WTC11 (cell line): ENCODE data around the gene NIPA2. TPM values are rescaled to one million over a fixed set of nuclear protein-coding genes. Genes with fewer than 3 reads are reported as not detected.

Source experiments
- ATAC-seq: fragments of 200-7000 bp; cut with Tn5 transposase; 2 replicates; pipeline ENCODE4 v1.10.0; 2021; ENCODE audit warnings: mild to moderate bottlenecking, moderate library complexity
- CTCF ChIA-PET: fragments of 300-600 bp; sonication (Branson Sonifier 250); formaldehyde crosslinking; loops from one replicate; lab custom pipeline; 2021; ENCODE audit warnings: antibody characterized with exemption; lab: Charles Lee
- POLR2A ChIA-PET: fragments of 350-600 bp; sonication (Branson Sonifier 250); formaldehyde crosslinking; loops from one replicate; lab custom pipeline; 2021; ENCODE audit warnings: antibody characterized with exemption; lab: Charles Lee
- DNase-seq: peaks from one replicate; pipeline ENCODE4 v3.0.0; 2021; ENCODE audit warnings: low spot score
- H3K27ac Mint-ChIP-seq: 2 replicates; pipeline ENCODE4 v1.8.0; 2021; ENCODE audit warnings: mixed read lengths
- H3K27me3 Mint-ChIP-seq: 2 replicates; pipeline ENCODE4 v1.8.0; 2021; ENCODE audit warnings: low read depth, mild to moderate bottlenecking, moderate library complexity, mixed read lengths
- H3K36me3 Mint-ChIP-seq: 2 replicates; pipeline ENCODE4 v1.8.0; 2021; ENCODE audit warnings: mixed read lengths
- H3K4me1 Mint-ChIP-seq: 2 replicates; pipeline ENCODE4 v1.8.0; 2022; ENCODE audit warnings: mixed read lengths
- H3K4me3 Mint-ChIP-seq: 2 replicates; pipeline ENCODE4 v1.8.0; 2021; ENCODE audit warnings: mild to moderate bottlenecking, moderate library complexity, mixed read lengths
- H3K9me3 Mint-ChIP-seq: 2 replicates; pipeline ENCODE4 v1.8.0; 2021; ENCODE audit warnings: mixed read lengths
- AR ChIP-seq: fragments of 250-450 bp; sonication (Bioruptor Pico); IDR thresholded peaks from 2 replicates; pipeline ENCODE4 v1.9.0; 2021; ENCODE audit warnings: mild to moderate bottlenecking
- E2F4 ChIP-seq: sonication (generic); formaldehyde crosslinking; IDR thresholded peaks from 2 replicates; pipeline ENCODE4 v1.8.1; 2022; ENCODE audit warnings: low read depth, mild to moderate bottlenecking, moderate library complexity, missing genetic modification reagents, borderline replicate concordance
- GTF2I ChIP-seq: fragments of 250-450 bp; sonication (Bioruptor Pico); conservative IDR thresholded peaks from 2 replicates; pipeline ENCODE4 v1.4.0; 2021; ENCODE audit warnings: mild to moderate bottlenecking
- IRF1 ChIP-seq: sonication (generic); formaldehyde crosslinking; IDR thresholded peaks from 2 replicates; pipeline ENCODE4 v1.8.0; 2023; ENCODE audit warnings: missing genetic modification reagents
- IRF2 ChIP-seq: sonication (generic); formaldehyde crosslinking; IDR thresholded peaks from 2 replicates; pipeline ENCODE4 v1.8.0; 2022; ENCODE audit warnings: low read depth, missing genetic modification reagents, borderline replicate concordance
- KAT7 ChIP-seq: sonication (generic); formaldehyde crosslinking; IDR thresholded peaks from 2 replicates; pipeline ENCODE4 v1.8.1; 2023; ENCODE audit warnings: missing genetic modification reagents, mild to moderate bottlenecking, borderline replicate concordance
- MXD4 ChIP-seq: fragments of 250-450 bp; sonication (Bioruptor Pico); IDR thresholded peaks from 2 replicates; pipeline ENCODE4 v1.8.0; 2021; ENCODE audit warnings: mild to moderate bottlenecking, moderate library complexity, borderline replicate concordance
- MYBL2 ChIP-seq: sonication (generic); formaldehyde crosslinking; IDR thresholded peaks from 2 replicates; pipeline ENCODE4 v1.8.1; 2023; ENCODE audit warnings: mild to moderate bottlenecking, moderate library complexity, missing genetic modification reagents
- NFATC4 ChIP-seq: fragments of 250-450 bp; sonication (Bioruptor Pico); IDR thresholded peaks from 2 replicates; pipeline ENCODE4 v1.9.0; 2021; ENCODE audit warnings: mild to moderate bottlenecking
- SMAD4 ChIP-seq: sonication (generic); formaldehyde crosslinking; IDR thresholded peaks from 2 replicates; pipeline ENCODE4 v1.8.0; 2022; ENCODE audit warnings: mild to moderate bottlenecking, missing genetic modification reagents
- STAT6 ChIP-seq: sonication (generic); formaldehyde crosslinking; conservative IDR thresholded peaks from 2 replicates; pipeline ENCODE4 v1.8.1; 2023; ENCODE audit warnings: mild to moderate bottlenecking, low read depth, missing genetic modification reagents, moderate library complexity
- TCF7 ChIP-seq: sonication (generic); formaldehyde crosslinking; IDR thresholded peaks from 2 replicates; pipeline ENCODE4 v1.8.0; 2022; ENCODE audit warnings: mild to moderate bottlenecking, low read depth, missing genetic modification reagents, moderate library complexity
- TEAD1 ChIP-seq: sonication (generic); formaldehyde crosslinking; IDR thresholded peaks from 2 replicates; pipeline ENCODE4 v1.8.0; 2022; ENCODE audit warnings: mild to moderate bottlenecking, missing genetic modification reagents
- ZMAT4 ChIP-seq: fragments of 250-450 bp; sonication (Bioruptor Pico); IDR thresholded peaks from 2 replicates; pipeline ENCODE4 v1.9.0; 2021; ENCODE audit warnings: mild to moderate bottlenecking
- ZNF121 ChIP-seq: sonication (generic); formaldehyde crosslinking; IDR thresholded peaks from 2 replicates; pipeline ENCODE4 v1.8.0; 2023; ENCODE audit warnings: missing genetic modification reagents
- ZNF138 ChIP-seq: sonication (generic); formaldehyde crosslinking; conservative IDR thresholded peaks from 2 replicates; pipeline ENCODE4 v1.8.1; 2022; ENCODE audit warnings: mild to moderate bottlenecking, moderate library complexity, missing genetic modification reagents
- ZNF281 ChIP-seq: sonication (generic); formaldehyde crosslinking; IDR thresholded peaks from 2 replicates; pipeline ENCODE4 v1.8.0; 2023; ENCODE audit warnings: mild to moderate bottlenecking, missing genetic modification reagents
- ZNF416 ChIP-seq: fragments of 250-450 bp; sonication (Bioruptor Pico); IDR thresholded peaks from 2 replicates; pipeline ENCODE4 v1.9.0; 2021; ENCODE audit warnings: mild to moderate bottlenecking, inconsistent platforms
- ZNF532 ChIP-seq: fragments of 250-450 bp; sonication (Bioruptor Pico); IDR thresholded peaks from 2 replicates; pipeline ENCODE4 v1.9.0; 2021; ENCODE audit warnings: mild to moderate bottlenecking, borderline replicate concordance
- ZNF671 ChIP-seq: fragments of 250-450 bp; sonication (Bioruptor Pico); IDR thresholded peaks from 2 replicates; pipeline ENCODE4 v1.8.0; 2021; ENCODE audit warnings: mild to moderate bottlenecking
- total RNA-seq: library from RNA; stranded (reverse); gene quantifications from 3 replicates; pipeline ENCODE4 v1.2.3, GENCODE V29; 2021

NIPA2 gene
- total RNA-seq, 1 experiment from 2014 or later, result 79.5 TPM

- POLR2A ChIA-PET, result no interaction called here
- no peak for TF ChIP-seq ZNF416 (CRISPR knock-in tag)
- no peak for TF ChIP-seq ZNF532
- TF ChIP-seq STAT6 (CRISPR knock-in tag), result no peak
- TF ChIP-seq GTF2I (CRISPR knock-in tag), result no peak
- no peak for TF ChIP-seq IRF2
- no peak for TF ChIP-seq TCF7 (CRISPR knock-in tag)
- TF ChIP-seq SMAD4 (CRISPR knock-in tag), result no peak
- TF ChIP-seq NFATC4, result no peak
- TF ChIP-seq KAT7, result no peak
- no peak for TF ChIP-seq MXD4 (CRISPR knock-in tag)
- TF ChIP-seq ZNF671 (CRISPR knock-in tag), result no peak
- TF ChIP-seq IRF1 (CRISPR knock-in tag), result no peak
- TF ChIP-seq, all 79 proteins: peak for 0
- H3K27ac Mint-ChIP-seq, result 0 out of 2 replicates have a peak overlapping the region, but pooled peaks have one; percentile 53
- H3K9me3 Mint-ChIP-seq, result no peaks in the 10 kb centered on the region
- CTCF ChIA-PET, result no interaction called here
- DNase-seq (no peak), ATAC-seq (no peak)
- H3K27me3 Mint-ChIP-seq, result no peaks in the 10 kb centered on the region
- peaks cover 17% of the 10 kb centered on the region for H3K4me1 Mint-ChIP-seq
- peaks cover 84% of the 10 kb centered on the region for H3K36me3 Mint-ChIP-seq
- no peak overlapping the region for H3K4me3 Mint-ChIP-seq
Observed at GRCh38 chr15:22866079-22866478, 27.6 kb downstream of the NIPA2 start.

GRCh38 chr15:22867886-22868285 is 29.4 kb downstream of the NIPA2 start:
- ChIA-PET CTCF (no interaction called here), POLR2A (no interaction called here)
- Mint-ChIP-seq H3K4me3 (no peak overlapping the region), H3K4me1 (peaks cover 14% of the 10 kb centered on the region), H3K27me3 (no peaks in the 10 kb centered on the region), H3K36me3 (peaks cover 86% of the 10 kb centered on the region), H3K27ac (no peak overlapping the region), H3K9me3 (no peaks in the 10 kb centered on the region)
- DNase-seq, result no peak
- no peak for ATAC-seq
- TF ChIP-seq E2F4 (CRISPR knock-in tag), result no peak
- TF ChIP-seq ZNF416 (CRISPR knock-in tag), result no peak
- no peak for TF ChIP-seq ZNF281 (CRISPR knock-in tag)
- no peak for TF ChIP-seq AR (CRISPR knock-in tag)
- TF ChIP-seq MYBL2 (CRISPR knock-in tag), result no peak
- TF ChIP-seq ZNF121 (CRISPR knock-in tag), result no peak
- no peak for TF ChIP-seq ZNF138 (CRISPR knock-in tag)
- TF ChIP-seq TEAD1 (CRISPR knock-in tag), result no peak
- no peak for TF ChIP-seq ZMAT4
